ENCODE data around the gene VBP1. TPM values are rescaled to one million over a fixed set of nuclear protein-coding genes. Genes with fewer than 3 reads are reported as not detected.

Gene VBP1
- total RNA-seq, 1 donor from 2014 or later, result 64.4 TPM

DNA sequence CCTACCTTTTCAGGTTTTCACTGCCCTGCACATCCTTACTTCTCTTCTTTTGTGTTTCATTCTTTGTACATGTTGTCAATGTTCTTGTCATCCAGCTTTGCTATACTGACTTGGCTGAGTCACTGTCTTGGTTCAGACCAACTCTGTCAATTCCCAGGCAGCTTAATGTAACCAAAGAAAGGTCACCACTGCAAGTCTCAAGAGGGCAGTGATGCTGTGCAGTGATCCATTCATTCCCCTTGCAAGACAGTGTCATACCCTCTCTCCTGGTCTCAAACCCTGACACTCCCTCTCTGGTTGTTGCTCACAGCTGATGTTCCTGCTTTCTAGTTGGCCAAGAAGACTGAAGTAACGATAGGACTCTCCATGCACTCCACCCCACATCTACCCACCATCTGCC lies 30.5 kb downstream of the VBP1 start:
- H3K27ac Mint-ChIP-seq (ENCODE audit: unreplicated experiment), result no peak overlapping the region
- no peaks in the 10 kb centered on the region for H3K4me1 Mint-ChIP-seq (ENCODE audit: low read depth, unreplicated experiment)
- DNase-seq, result no peak
- TF ChIP-seq CTCF (IDR thresholded peaks at IDR 0.05; ENCODE audit: partially characterized antibody, unreplicated experiment), result no peak
- no peak overlapping the region for H3K4me3 Mint-ChIP-seq (ENCODE audit: unreplicated experiment)
- H3K27me3 Mint-ChIP-seq (ENCODE audit: unreplicated experiment), result peaks cover 5% of the 10 kb centered on the region
- peaks cover 2% of the 10 kb centered on the region for H3K9me3 Mint-ChIP-seq (ENCODE audit: unreplicated experiment)
- H3K36me3 Mint-ChIP-seq (ENCODE audit: unreplicated experiment), result no peaks in the 10 kb centered on the region

DNA sequence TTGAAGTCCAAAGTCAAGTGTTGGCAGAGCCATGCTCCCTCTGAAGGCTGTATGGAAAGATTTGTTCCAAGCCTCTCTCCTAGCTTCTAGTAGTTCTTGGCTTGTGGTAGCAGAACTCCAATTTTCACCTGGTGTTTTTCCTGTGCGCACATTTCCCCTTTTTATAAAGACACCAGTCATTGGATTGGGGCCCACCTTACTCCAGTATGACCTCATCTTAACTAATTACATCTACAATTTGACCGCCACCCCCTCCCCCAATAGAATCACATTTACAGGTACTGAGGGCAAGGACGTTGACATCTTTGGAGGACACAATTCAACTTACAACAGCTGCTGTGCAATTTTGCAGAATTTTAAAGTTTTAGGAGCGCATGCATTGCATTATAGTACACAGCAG lies 31.2 kb downstream of the VBP1 start:
- H3K27me3 Mint-ChIP-seq (ENCODE audit: unreplicated experiment), result peaks cover 5% of the 10 kb centered on the region
- H3K9me3 Mint-ChIP-seq (ENCODE audit: unreplicated experiment), result peaks cover 2% of the 10 kb centered on the region
- no peak for DNase-seq
- H3K4me1 Mint-ChIP-seq (ENCODE audit: low read depth, unreplicated experiment), result no peaks in the 10 kb centered on the region
- no peak for TF ChIP-seq CTCF (IDR thresholded peaks at IDR 0.05; ENCODE audit: partially characterized antibody, unreplicated experiment)
- H3K36me3 Mint-ChIP-seq (ENCODE audit: unreplicated experiment), result no peaks in the 10 kb centered on the region
- H3K27ac Mint-ChIP-seq (ENCODE audit: unreplicated experiment), result no peak overlapping the region
- no peak overlapping the region for H3K4me3 Mint-ChIP-seq (ENCODE audit: unreplicated experiment)

- no peaks in the 10 kb centered on the region for H3K4me1 Mint-ChIP-seq (ENCODE audit: low read depth, unreplicated experiment)
- DNase-seq, result no peak
- H3K9me3 Mint-ChIP-seq (ENCODE audit: unreplicated experiment), result no peaks in the 10 kb centered on the region
- H3K4me3 Mint-ChIP-seq (ENCODE audit: unreplicated experiment), result no peak overlapping the region
- H3K36me3 Mint-ChIP-seq (ENCODE audit: unreplicated experiment), result no peaks in the 10 kb centered on the region
- H3K27ac Mint-ChIP-seq (ENCODE audit: unreplicated experiment), result no peak overlapping the region
- peaks cover 5% of the 10 kb centered on the region for H3K27me3 Mint-ChIP-seq (ENCODE audit: unreplicated experiment)
- no peak for TF ChIP-seq CTCF (IDR thresholded peaks at IDR 0.05; ENCODE audit: partially characterized antibody, unreplicated experiment)
Measured at GRCh38 chrX:155251391-155251790, 35.1 kb downstream of the VBP1 start.

DNA sequence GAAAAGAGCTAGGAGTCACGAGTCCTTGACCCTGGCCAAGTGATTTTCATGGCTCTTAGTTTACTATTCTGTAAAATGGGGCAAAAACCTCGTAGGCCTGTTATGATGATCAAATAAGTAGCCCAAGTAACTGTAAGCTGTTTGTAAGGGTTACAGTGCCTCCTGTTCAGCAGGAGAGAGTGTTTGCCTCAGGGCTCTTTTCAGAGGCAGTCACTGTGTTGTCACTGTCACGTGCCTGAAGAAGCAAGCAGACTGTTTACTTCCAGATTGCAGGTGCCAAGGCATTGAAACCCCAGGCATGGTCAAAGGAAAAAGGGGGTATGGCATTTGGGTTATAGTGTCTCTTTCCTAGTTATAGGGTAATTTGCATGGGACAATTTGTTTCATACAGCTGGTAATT lies 43.5 kb downstream of the VBP1 start:
- Mint-ChIP-seq H3K27ac (ENCODE audit: unreplicated experiment) (no peak overlapping the region), H3K9me3 (ENCODE audit: unreplicated experiment) (no peaks in the 10 kb centered on the region), H3K4me3 (ENCODE audit: unreplicated experiment) (no peak overlapping the region), H3K36me3 (ENCODE audit: unreplicated experiment) (no peaks in the 10 kb centered on the region), H3K27me3 (ENCODE audit: unreplicated experiment) (no peaks in the 10 kb centered on the region), H3K4me1 (ENCODE audit: low read depth, unreplicated experiment) (peaks cover 6% of the 10 kb centered on the region)
- no peak for TF ChIP-seq CTCF (IDR thresholded peaks at IDR 0.05; ENCODE audit: partially characterized antibody, unreplicated experiment)
- DNase-seq, result no peak

GRCh38 chrX:155262970-155263754 lies 46.9 kb downstream of the VBP1 start:
- Mint-ChIP-seq H3K4me1 (ENCODE audit: low read depth, unreplicated experiment) (peaks cover 7% of the 10 kb centered on the region), H3K27ac (ENCODE audit: unreplicated experiment) (peak overlapping the region; percentile 95), H3K4me3 (ENCODE audit: unreplicated experiment) (peak overlapping the region; percentile 85), H3K9me3 (ENCODE audit: unreplicated experiment) (no peaks in the 10 kb centered on the region), H3K27me3 (ENCODE audit: unreplicated experiment) (no peaks in the 10 kb centered on the region), H3K36me3 (ENCODE audit: unreplicated experiment) (no peaks in the 10 kb centered on the region)
- no peak for DNase-seq
- no peak for TF ChIP-seq CTCF (IDR thresholded peaks at IDR 0.05; ENCODE audit: partially characterized antibody, unreplicated experiment)
